HG03521 (cell line): Measurements from ENCODE around the gene CAD.
"Not testable (repeated sequence)": the region's sequence is repeated elsewhere in the genome, so short reads cannot be mapped to it uniquely, and the experiment has no call there.

Experiments
- ATAC-seq: cut with Tn5 transposase; IDR thresholded peaks from one replicate; pipeline ENCODE4 v1.9.1; 2021; ENCODE audit warnings: mild to moderate bottlenecking, moderate library complexity; ENCODE audit not compliant: unreplicated experiment

The CAD gene

GRCh38 chr2:27251766-27252165 is 34.6 kb downstream of the CAD start:
- no peak for ATAC-seq

DNA sequence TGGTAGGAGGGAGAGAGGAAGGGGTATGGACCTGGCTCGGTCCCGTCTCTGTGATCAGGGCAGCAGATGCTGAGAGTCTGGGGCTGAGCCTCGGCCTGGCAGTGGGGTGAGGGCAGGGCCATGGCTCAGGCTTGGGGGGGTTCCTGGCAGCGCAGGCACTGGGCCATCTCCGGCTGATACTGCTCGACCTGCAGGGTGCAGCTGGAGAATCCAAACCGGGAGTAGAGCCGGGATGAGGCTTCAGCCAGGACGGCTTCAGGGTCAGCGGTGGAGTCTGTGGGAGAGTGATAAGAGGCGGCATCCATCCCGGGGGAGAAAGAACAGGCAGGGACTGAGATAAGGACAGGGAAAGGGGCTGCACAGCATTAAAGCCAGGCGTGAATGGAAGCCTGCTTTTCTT is 38.0 kb downstream of the CAD start:
- ATAC-seq: no peak

GRCh38 chr2:27255660-27256059 is 38.5 kb downstream of the CAD start:
- no peak for ATAC-seq

DNA sequence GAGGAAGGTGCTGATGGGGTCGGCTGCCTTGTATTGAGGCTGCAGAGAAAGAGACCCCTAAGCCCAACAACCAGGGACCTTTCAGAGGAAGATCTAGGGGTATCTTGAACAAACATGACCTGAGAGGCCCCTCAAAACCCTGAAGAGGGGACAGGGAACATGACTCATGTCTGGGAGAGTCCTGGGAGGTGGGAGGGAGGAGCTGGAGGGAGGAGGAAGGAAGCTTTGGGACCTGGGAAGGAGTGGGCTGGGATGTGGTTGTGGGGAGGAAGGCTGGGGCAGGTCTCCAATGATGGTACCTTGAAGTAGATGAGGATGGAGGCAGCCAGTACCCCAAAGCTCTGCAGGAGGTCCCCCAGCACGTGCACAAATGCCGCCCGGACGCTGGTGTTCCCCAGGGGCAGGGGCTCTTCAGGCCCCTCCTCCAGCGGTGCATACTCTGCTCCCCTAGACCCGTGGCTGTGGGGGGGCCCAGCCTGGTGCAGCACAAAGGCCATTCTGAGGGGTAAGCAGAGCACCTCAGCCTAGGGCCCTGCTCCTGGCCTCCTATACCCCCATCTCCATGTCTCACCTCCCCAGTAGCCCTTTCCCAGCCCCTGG is 39.8 kb downstream of the CAD start:
- ATAC-seq: no peak

GRCh38 chr2:27258051-27258450 is 40.9 kb downstream of the CAD start:
- no peak for ATAC-seq

GRCh38 chr2:27261241-27261925 is 44.2 kb downstream of the CAD start:
- ATAC-seq: no peak

DNA sequence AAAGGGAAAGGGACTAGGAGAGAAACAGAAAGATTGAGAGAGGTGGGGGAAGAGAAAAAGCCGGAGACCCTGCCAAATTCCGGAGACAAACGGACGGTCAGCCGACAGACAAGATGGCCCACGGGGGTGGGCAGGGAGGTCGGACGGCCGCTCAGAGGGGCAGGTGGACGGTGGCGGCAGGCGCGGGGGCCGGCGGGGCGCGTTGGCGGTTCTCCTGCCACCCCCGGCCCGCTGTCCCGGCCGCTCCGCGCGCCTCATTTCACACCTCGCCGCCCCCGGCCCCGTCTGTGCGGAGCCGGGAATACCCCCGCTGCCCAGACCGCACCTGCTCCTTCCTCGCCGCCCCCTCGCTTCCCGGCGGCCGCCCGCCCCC is 44.7 kb downstream of the CAD start:
- ATAC-seq: no peak

- ATAC-seq: no peak
Observed at GRCh38 chr2:27262379-27263286, 45.5 kb downstream of the CAD start, which contains the start of gene SLC30A3. Gene SLC30A3 (minus strand): TSS chr2:27263047. CDS start chr2:27262906, 141 bp downstream.

DNA sequence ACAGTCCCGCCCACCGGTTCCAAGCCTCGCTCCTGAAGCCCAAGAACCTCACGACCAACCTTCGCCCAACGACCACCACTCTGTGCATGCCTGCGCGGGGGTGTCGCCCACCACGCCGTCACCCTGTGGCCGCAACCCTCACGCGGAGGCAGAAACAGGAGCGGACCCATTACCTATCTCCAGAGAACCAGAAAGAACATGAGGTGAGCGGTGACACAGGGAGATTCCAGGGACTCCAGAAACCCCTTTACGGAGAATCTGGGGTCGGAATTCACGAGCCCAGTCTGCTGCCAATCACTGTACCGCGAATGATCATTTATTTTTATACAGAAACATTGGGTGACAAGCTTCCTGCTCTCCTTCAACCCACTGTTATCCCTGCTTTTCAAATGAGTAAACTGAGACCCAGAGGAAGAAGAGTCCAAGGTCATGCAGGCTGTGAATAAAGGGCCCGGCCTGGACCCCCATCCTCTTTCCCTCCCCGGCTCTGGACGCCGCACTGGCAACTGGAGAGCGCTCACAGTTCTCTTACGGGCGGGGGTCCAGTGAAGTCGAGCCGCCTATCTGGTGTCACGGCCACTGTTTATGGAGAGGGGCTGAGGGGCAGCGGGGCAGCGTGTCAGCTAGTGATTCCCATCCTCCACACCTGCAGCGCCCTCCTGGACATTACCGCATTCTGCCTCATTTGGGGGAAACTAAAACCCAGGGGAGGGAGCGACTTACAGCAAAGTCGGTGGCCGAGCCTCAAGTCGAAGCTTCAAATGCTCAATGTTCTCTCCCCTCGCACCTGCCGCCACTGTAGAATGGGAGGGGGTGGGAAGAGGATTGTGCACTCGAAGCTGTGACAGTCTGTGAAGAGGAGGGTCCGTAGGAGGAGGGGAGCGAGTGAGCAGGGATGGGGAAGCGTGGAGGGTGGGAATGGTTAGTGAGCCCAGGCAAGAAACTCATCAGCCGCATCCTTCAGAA is 46.4 kb downstream of the CAD start:
- no peak for ATAC-seq

DNA sequence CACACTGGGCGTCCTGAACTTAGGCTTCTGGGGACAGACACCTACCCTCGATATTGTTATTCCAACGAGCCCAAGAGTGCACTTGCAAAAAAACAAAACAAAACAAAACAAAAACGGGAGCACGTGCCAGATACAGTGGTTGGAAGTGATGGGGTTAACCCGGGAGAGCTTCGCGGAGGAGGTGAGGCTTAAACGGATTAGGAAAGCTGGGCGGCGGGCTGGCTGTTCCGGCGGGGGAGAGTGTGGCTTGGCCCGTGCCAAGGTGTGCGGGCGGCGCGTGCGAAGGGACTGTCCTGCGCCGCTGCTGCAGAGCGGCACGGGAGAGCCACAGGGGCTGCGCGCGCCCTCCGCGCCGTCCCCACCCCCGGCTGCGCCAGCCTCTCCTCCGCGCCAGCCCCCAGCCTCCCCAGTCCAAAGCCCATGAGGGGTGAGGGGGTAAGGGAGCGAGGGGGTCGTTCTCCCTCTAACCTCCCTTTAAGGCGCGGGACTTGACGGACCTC is 47.1 kb downstream of the CAD start:
- ATAC-seq: no peak

DNA sequence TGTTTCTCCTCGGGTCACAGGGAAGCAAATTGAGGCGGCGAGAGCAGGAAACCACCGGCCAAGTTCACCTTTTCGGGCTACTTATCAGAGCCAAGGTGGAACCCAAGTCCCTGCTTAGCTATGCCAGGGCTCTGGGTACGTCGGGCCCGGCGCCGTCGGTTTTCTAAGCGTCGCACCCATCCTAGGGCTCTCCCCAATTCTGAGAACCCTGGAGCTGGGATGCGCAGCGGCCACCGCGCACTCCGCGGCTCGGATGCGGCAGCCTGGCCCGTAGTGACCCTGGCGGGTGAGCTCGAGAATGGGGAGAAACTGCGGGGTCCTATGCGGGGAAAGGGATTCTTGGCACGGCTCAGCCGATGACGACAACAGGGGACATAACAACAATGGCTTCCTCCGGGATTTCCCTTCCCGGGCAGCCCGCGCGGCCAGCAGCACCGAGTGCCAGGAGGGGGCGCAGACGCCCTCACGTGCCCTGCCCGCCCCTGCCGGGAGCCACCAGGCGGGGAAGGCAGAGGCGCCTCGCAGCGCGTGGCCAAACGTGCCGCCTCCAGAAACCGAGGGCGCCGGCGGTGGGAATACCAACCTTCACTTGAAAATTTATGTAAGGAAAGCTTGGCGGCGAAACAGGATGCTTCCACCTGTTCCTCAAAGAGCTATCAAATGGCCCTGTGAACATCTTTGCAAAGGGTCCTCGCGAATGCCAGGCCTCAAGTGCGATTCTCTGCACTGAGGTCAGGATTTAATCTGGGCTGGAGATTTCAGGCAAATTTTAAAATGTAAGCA is 47.8 kb downstream of the CAD start:
- no peak for ATAC-seq

DNA sequence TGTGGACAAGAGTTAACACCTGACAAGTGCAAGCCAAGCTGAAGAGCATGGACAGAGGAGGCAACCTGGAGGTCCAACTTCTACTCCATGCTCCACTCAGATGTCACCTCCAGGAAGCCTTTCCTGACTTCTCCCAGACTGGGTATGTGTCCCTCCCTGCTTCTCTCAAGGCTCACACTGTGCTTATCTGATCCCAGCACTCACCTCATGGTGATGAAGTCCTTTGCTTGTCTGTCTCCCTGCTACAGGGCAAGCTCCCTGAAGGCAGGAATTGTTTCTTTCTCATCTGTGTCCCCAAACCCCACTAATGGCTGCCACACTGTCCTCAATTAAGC is 48.3 kb downstream of the CAD start:
- no peak for ATAC-seq

GRCh38 chr2:27268296-27268695 is 51.1 kb downstream of the CAD start:
- ATAC-seq: not testable (repeated sequence)

GRCh38 chr2:27270131-27270530 is 53.0 kb downstream of the CAD start:
- ATAC-seq: no peak

- no peak for ATAC-seq
Observed at GRCh38 chr2:27270670-27271069, 53.5 kb downstream of the CAD start.

- no peak for ATAC-seq
Observed at GRCh38 chr2:27271631-27272340, 54.6 kb downstream of the CAD start.

DNA sequence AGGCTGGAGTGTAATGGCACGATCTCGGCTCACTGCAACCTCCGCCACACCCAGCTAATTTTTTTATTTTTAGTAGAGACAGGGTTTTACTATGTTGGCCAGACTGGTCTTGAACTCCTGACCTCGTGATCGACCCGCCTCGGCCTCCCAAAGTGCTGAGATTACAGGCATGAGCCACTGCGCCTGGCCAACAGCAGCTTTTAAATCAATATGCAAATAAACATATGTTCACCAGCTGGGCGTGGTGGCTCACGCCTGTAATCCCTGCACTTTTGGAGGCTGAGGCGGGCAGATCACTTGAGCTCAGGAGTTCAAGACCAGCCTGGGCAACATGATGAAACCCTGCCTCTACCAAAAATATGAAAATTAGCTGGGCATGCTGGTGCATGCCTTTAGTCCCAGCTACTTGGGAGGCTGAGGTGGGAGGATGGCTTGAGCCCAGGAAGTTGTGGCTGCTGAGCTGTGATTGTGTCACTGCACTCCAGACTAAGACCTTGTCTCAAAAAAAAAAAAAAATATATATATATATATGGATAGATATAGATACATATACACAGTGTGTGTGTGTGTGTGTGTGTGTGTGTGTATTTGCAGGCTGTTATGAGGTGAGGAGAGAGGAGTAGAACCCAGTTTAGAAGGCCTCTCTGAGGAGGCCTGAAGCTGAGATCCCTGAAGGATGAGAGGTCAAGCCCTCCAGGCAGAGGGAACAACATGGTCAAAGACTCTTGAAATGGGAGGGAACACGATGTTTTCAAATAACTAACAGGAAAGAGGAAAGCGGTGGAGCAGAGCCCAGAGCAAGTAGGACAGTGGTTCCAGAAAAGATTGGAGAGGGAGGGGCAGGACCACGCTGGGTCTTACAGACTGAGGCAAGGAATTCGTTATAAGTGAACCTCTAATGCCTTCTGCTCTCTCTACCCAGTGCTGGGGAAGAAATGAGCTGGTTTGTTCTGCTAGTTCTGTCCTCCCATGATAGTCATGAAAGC is 55.7 kb downstream of the CAD start:
- not testable (repeated sequence) for ATAC-seq
